Upper lobe of right lung (tissue), 1 donor: ENCODE data around the gene GSG1. TPM values are rescaled to one million over a fixed set of nuclear protein-coding genes. Genes with fewer than 3 reads are reported as not detected.

ENCODE experiments used
- ATAC-seq: fragments of 200-7000 bp; cut with Tn5 transposase; one replicate; pipeline ENCODE4 v1.9.1; 2020; ENCODE audit warnings: mild to moderate bottlenecking, moderate library complexity
- DNase-seq: peaks from one replicate; pipeline ENCODE4 v3.0.0-alpha.2; 2020
- H3K27ac ChIP-seq: fragments of 200-600 bp; one replicate; pipeline ENCODE4 v1.8.0; 2022
- H3K27me3 ChIP-seq: fragments of 200-600 bp; one replicate; pipeline ENCODE4 v1.8.0; 2022; ENCODE audit warnings: mild to moderate bottlenecking
- H3K36me3 ChIP-seq: fragments of 200-600 bp; one replicate; pipeline ENCODE4 v1.8.0; 2022
- H3K4me1 ChIP-seq: fragments of 200-600 bp; one replicate; pipeline ENCODE4 v1.8.0; 2022
- H3K4me3 ChIP-seq: fragments of 200-600 bp; one replicate; pipeline ENCODE4 v1.8.0; 2022; ENCODE audit warnings: mild to moderate bottlenecking
- H3K9me3 ChIP-seq: fragments of 200-600 bp; one replicate; pipeline ENCODE4 v1.8.0; 2022
- CTCF ChIP-seq: fragments of 200-600 bp; IDR thresholded peaks from one replicate; pipeline ENCODE4 v1.8.0; 2022; ENCODE audit warnings: antibody characterized with exemption
- intact Hi-C: fragments of 100-400 bp; cut with DNase I; formaldehyde crosslinking; loops from one replicate; pipeline ENCODE4 v1.11.0; 2022
- total RNA-seq: library from RNA; stranded (reverse); fragmentation: NEBNext Ultra II Directional; extraction: Animal tissue kit (Norgen Biotek cat#: 25700); gene quantifications from one replicate; pipeline ENCODE4 v1.2.1, GENCODE V29; 2021
- donor health status: DM: no; HTN: yes; CAD: no; lungs with severe emphysema.

The GSG1 gene
- total RNA-seq, 1 donor from 2014 or later, result not detected

GRCh38 chr12:13095266-13095995, 8.0 kb downstream of the GSG1 start:
- H3K27ac ChIP-seq, result no peak overlapping the region
- no peak for TF ChIP-seq CTCF
- no peaks in the 10 kb centered on the region for H3K9me3 ChIP-seq
- DNase-seq, result no peak
- intact Hi-C loops, result loop anchor here (10.0 kb wide), 1 partner anchor 119 kb away; no protein-coding TSS in a partner anchor
- H3K27me3 ChIP-seq, result no peaks in the 10 kb centered on the region
- H3K4me3 ChIP-seq, result no peak overlapping the region
- no peak for ATAC-seq
- H3K36me3 ChIP-seq, result no peaks in the 10 kb centered on the region
- H3K4me1 ChIP-seq, result peaks cover 49% of the 10 kb centered on the region

- no peaks in the 10 kb centered on the region for H3K36me3 ChIP-seq
- peaks cover 39% of the 10 kb centered on the region for H3K4me1 ChIP-seq
- H3K27ac ChIP-seq, result no peak overlapping the region
- intact Hi-C loops, result loop anchor here (10.0 kb wide), 1 partner anchor 120 kb away; no protein-coding TSS in a partner anchor
- ATAC-seq (no peak), DNase-seq (no peak)
- no peaks in the 10 kb centered on the region for H3K9me3 ChIP-seq
- no peak for TF ChIP-seq CTCF
- no peaks in the 10 kb centered on the region for H3K27me3 ChIP-seq
- H3K4me3 ChIP-seq, result no peak overlapping the region
These were observed 9.1 kb downstream of the GSG1 start for GRCh38 chr12:13094367-13094766.

GRCh38 chr12:13093848-13094220, 9.6 kb downstream of the GSG1 start:
- Histone ChIP-seq H3K9me3 (no peaks in the 10 kb centered on the region), H3K27ac (no peak overlapping the region), H3K4me1 (peaks cover 33% of the 10 kb centered on the region), H3K36me3 (no peaks in the 10 kb centered on the region), H3K27me3 (no peaks in the 10 kb centered on the region), H3K4me3 (no peak overlapping the region)
- DNase-seq (no peak), ATAC-seq (no peak)
- no peak for TF ChIP-seq CTCF
- intact Hi-C loops, result loop anchor here (10.0 kb wide), 1 partner anchor 121 kb away; no protein-coding TSS in a partner anchor

GRCh38 chr12:13093191-13093847, 10.1 kb downstream of the GSG1 start:
- Histone ChIP-seq H3K36me3 (no peaks in the 10 kb centered on the region), H3K4me3 (no peak overlapping the region), H3K27ac (no peak overlapping the region), H3K9me3 (no peaks in the 10 kb centered on the region), H3K27me3 (no peaks in the 10 kb centered on the region), H3K4me1 (peaks cover 28% of the 10 kb centered on the region)
- intact Hi-C loops, result loop anchor here (10.0 kb wide), 1 partner anchor 121 kb away; no protein-coding TSS in a partner anchor
- DNase-seq, result no peak
- no peak for TF ChIP-seq CTCF
- ATAC-seq, result no peak

- TF ChIP-seq CTCF, result no peak
- Histone ChIP-seq H3K4me1 (peaks cover 17% of the 10 kb centered on the region), H3K4me3 (no peak overlapping the region), H3K36me3 (no peaks in the 10 kb centered on the region), H3K27ac (no peak overlapping the region), H3K27me3 (no peaks in the 10 kb centered on the region), H3K9me3 (no peaks in the 10 kb centered on the region)
- intact Hi-C loops, result loop anchor here (10.0 kb wide), 1 partner anchor 123 kb away; no protein-coding TSS in a partner anchor
- DNase-seq (no peak), ATAC-seq (no peak)
These were observed 11.6 kb downstream of the GSG1 start for GRCh38 chr12:13091832-13092231.
